ENCODE results near the gene PVRIG.
"Not testable (repeated sequence)": the region's sequence is repeated elsewhere in the genome, so short reads cannot be mapped to it uniquely, and the experiment has no call there.

Gene PVRIG

DNA sequence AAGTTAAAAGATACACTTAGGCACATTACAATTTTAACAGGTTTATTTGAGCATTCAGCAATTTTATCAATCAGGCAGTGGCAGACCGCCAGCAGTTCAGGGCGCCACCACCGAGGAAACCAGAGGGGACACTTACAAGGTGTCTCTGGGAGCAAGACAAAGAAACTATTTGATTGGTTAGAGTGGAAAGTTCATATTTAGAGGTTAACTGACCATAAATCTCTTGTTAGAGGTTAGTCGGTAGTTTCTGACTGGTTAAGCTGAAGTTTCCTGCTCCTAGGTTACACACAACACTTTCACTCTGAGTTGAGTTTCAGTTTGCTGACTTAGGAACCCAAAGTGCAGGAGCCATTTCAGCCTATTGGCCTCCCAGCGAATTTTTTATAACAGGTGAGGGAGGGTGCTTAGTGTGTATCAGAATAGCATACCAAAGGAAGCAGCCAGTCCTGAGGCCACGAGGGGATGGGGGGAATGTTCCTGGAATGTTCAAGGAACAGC is 10.8 kb upstream of the PVRIG start:
- no peaks in the 10 kb centered on the region for H3K36me3 ChIP-seq (ENCODE audit: control insufficient read depth, insufficient read depth, low read length)
- no peak overlapping the region for H3K4me3 ChIP-seq (ENCODE audit: low read length)
- no peak overlapping the region for H3K27ac ChIP-seq (ENCODE audit: low read depth, low read length)
- H3K4me1 ChIP-seq (ENCODE audit: control insufficient read depth, insufficient read depth, low read length): no peaks in the 10 kb centered on the region
- H3K9ac ChIP-seq (ENCODE audit: low read length): no peak overlapping the region
- H3K27me3 ChIP-seq (ENCODE audit: control insufficient read depth, insufficient read depth, low read length): no peaks in the 10 kb centered on the region

GRCh38 chr7:100209493-100209892 is 10.3 kb upstream of the PVRIG start:
- H3K36me3 ChIP-seq (ENCODE audit: control insufficient read depth, insufficient read depth, low read length): no peaks in the 10 kb centered on the region
- no peaks in the 10 kb centered on the region for H3K4me1 ChIP-seq (ENCODE audit: control insufficient read depth, insufficient read depth, low read length)
- no peak overlapping the region for H3K9ac ChIP-seq (ENCODE audit: low read length)
- H3K27me3 ChIP-seq (ENCODE audit: control insufficient read depth, insufficient read depth, low read length): no peaks in the 10 kb centered on the region
- H3K4me3 ChIP-seq (ENCODE audit: low read length): no peak overlapping the region
- H3K27ac ChIP-seq (ENCODE audit: low read depth, low read length): no peak overlapping the region

DNA sequence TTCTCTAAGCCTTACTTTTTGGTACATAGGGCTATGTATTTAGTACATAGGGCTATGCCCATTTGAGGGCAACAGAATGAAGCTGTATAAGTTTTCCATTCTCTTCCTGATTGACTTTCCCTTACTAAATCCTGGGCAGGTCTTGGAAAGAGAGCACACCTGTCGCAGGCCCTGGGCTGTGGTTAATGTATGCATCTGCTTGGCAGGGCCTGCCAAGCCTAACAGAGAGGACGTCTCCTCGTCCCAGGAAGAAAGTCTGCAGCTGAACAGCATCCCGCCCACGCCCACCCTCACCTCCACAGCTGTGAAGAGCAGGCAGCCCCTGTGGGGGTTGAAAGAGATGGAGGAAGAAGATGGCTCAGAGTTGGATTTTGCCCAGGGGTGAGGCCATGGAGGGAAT is 8.9 kb upstream of the PVRIG start:
- H3K4me1 ChIP-seq (ENCODE audit: control insufficient read depth, insufficient read depth, low read length): no peaks in the 10 kb centered on the region
- H3K27ac ChIP-seq (ENCODE audit: low read depth, low read length): no peak overlapping the region
- H3K27me3 ChIP-seq (ENCODE audit: control insufficient read depth, insufficient read depth, low read length): no peaks in the 10 kb centered on the region
- no peaks in the 10 kb centered on the region for H3K36me3 ChIP-seq (ENCODE audit: control insufficient read depth, insufficient read depth, low read length)
- H3K4me3 ChIP-seq (ENCODE audit: low read length): no peak overlapping the region
- H3K9ac ChIP-seq (ENCODE audit: low read length): no peak overlapping the region

GRCh38 chr7:100211342-100211780 is 8.4 kb upstream of the PVRIG start:
- Histone ChIP-seq H3K36me3 (ENCODE audit: control insufficient read depth, insufficient read depth, low read length) (no peaks in the 10 kb centered on the region), H3K27ac (ENCODE audit: low read depth, low read length) (no peak overlapping the region), H3K27me3 (ENCODE audit: control insufficient read depth, insufficient read depth, low read length) (no peaks in the 10 kb centered on the region), H3K4me3 (ENCODE audit: low read length) (no peak overlapping the region), H3K4me1 (ENCODE audit: control insufficient read depth, insufficient read depth, low read length) (no peaks in the 10 kb centered on the region), H3K9ac (ENCODE audit: low read length) (no peak overlapping the region)

DNA sequence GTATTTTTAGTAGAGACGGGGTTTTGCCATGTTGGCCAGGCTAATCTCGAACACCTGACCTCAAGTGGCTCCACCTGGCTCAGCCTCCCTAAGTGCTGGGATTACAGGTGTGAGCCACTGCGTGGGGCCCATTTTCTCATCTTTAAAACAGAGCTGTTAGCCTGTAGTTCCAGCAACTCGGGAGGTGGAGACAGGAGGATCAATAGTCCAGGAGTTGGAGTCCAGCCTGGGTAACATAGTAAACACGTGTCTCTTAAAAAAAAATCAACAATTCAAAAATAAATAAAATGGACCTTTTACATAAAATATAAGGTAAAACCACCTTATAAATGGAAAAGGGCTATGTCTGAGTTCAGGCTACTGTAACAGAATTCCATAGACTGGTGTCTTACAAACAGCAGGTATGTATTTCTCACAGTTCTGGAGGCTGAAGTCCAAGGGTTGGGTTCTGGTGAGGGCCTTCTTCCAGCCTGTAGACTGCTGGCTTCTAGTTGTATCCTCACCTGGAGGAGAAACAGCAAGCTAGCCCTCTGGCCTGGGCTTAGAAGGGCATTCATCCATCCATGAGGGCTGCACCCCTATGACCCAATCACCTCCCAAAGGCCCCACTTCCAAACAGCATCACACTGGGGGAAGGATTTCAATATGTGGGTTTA is 7.0 kb upstream of the PVRIG start:
- Histone ChIP-seq H3K36me3 (ENCODE audit: control insufficient read depth, insufficient read depth, low read length) (no peaks in the 10 kb centered on the region), H3K27ac (ENCODE audit: low read depth, low read length) (no peak overlapping the region), H3K9ac (ENCODE audit: low read length) (no peak overlapping the region)

GRCh38 chr7:100213672-100214071 is 6.1 kb upstream of the PVRIG start:
- Histone ChIP-seq H3K4me3 (ENCODE audit: low read length) (no peak overlapping the region), H3K27ac (ENCODE audit: low read depth, low read length) (no peak overlapping the region), H3K4me1 (ENCODE audit: control insufficient read depth, insufficient read depth, low read length) (no peaks in the 10 kb centered on the region), H3K27me3 (ENCODE audit: control insufficient read depth, insufficient read depth, low read length) (no peaks in the 10 kb centered on the region), H3K36me3 (ENCODE audit: control insufficient read depth, insufficient read depth, low read length) (no peaks in the 10 kb centered on the region), H3K9ac (ENCODE audit: low read length) (no peak overlapping the region)

More for the DNA sequence above, 7.0 kb upstream of the PVRIG start:
- H3K4me3 ChIP-seq (ENCODE audit: low read length): no peak overlapping the region
- H3K27me3 ChIP-seq (ENCODE audit: control insufficient read depth, insufficient read depth, low read length): no peaks in the 10 kb centered on the region
- H3K4me1 ChIP-seq (ENCODE audit: control insufficient read depth, insufficient read depth, low read length): no peaks in the 10 kb centered on the region

GRCh38 chr7:100214356-100214755 is 5.4 kb upstream of the PVRIG start:
- H3K27me3 ChIP-seq (ENCODE audit: control insufficient read depth, insufficient read depth, low read length); H3K36me3 ChIP-seq (ENCODE audit: control insufficient read depth, insufficient read depth, low read length); H3K27ac ChIP-seq (ENCODE audit: low read depth, low read length); H3K4me3 ChIP-seq (ENCODE audit: low read length); H3K4me1 ChIP-seq (ENCODE audit: control insufficient read depth, insufficient read depth, low read length); H3K9ac ChIP-seq (ENCODE audit: low read length): not testable (repeated sequence)

- H3K36me3 ChIP-seq (ENCODE audit: control insufficient read depth, insufficient read depth, low read length): no peaks in the 10 kb centered on the region
- no peaks in the 10 kb centered on the region for H3K27me3 ChIP-seq (ENCODE audit: control insufficient read depth, insufficient read depth, low read length)
- no peak overlapping the region for H3K27ac ChIP-seq (ENCODE audit: low read depth, low read length)
- H3K4me1 ChIP-seq (ENCODE audit: control insufficient read depth, insufficient read depth, low read length): no peaks in the 10 kb centered on the region
- H3K9ac ChIP-seq (ENCODE audit: low read length): no peak overlapping the region
- no peak overlapping the region for H3K4me3 ChIP-seq (ENCODE audit: low read length)
Measured at GRCh38 chr7:100215895-100216294, 3.9 kb upstream of the PVRIG start.

DNA sequence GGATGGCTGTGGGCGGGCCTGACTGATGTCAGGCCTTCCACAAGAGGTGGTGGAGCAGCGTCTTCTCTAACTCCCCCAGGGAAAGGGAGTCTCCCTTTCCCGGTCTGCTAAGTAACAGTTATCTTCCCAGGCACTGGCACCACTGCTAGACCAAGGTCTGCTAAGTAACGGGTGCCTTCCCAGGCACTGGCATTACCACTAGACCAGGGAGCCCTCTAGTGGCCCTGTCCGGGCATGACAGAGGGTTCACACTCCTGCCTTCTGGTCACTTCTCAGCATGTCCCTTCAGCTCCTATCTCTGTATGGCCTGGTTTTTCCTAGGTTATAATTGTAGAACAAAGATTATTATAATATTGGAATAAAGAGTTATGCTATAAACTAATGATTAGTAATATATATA is 1.8 kb upstream of the PVRIG start:
- not testable (repeated sequence) for H3K4me1 ChIP-seq (ENCODE audit: control insufficient read depth, insufficient read depth, low read length); H3K9ac ChIP-seq (ENCODE audit: low read length); H3K27ac ChIP-seq (ENCODE audit: low read depth, low read length); H3K4me3 ChIP-seq (ENCODE audit: low read length); H3K36me3 ChIP-seq (ENCODE audit: control insufficient read depth, insufficient read depth, low read length); H3K27me3 ChIP-seq (ENCODE audit: control insufficient read depth, insufficient read depth, low read length)

- H3K4me3 ChIP-seq (ENCODE audit: low read length): peak overlapping the region; percentile 2
Measured at GRCh38 chr7:100219271-100219737, 445 bp upstream of the PVRIG start.

DNA sequence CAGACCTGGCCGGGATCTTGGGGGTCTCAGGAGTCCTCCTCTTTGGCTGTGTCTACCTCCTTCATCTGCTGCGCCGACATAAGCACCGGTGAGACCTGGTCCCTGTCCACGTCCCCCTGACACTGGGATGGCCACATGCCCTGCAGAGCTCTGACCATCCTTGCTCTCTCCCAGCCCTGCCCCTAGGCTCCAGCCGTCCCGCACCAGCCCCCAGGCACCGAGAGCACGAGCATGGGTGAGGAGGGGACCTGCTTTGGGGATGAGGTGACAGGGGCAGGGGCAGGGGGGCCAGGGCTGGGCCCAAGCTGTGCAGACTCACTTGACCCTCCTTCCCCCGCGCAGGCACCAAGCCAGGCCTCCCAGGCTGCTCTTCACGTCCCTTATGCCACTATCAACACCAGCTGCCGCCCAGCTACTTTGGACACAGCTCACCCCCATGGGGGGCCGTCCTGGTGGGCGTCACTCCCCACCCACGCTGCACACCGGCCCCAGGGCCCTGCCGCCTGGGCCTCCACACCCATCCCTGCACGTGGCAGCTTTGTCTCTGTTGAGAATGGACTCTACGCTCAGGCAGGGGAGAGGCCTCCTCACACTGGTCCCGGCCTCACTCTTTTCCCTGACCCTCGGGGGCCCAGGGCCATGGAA is 959 bp downstream of the PVRIG start:
- Histone ChIP-seq H3K27ac (ENCODE audit: low read depth, low read length) (no peak overlapping the region), H3K4me3 (ENCODE audit: low read length) (peak overlapping the region; percentile 41), H3K9ac (ENCODE audit: low read length) (no peak overlapping the region), H3K4me1 (ENCODE audit: control insufficient read depth, insufficient read depth, low read length) (no peaks in the 10 kb centered on the region), H3K36me3 (ENCODE audit: control insufficient read depth, insufficient read depth, low read length) (no peaks in the 10 kb centered on the region), H3K27me3 (ENCODE audit: control insufficient read depth, insufficient read depth, low read length) (no peaks in the 10 kb centered on the region)

More at GRCh38 chr7:100219271-100219737, 445 bp upstream of the PVRIG start:
- H3K4me1 ChIP-seq (ENCODE audit: control insufficient read depth, insufficient read depth, low read length): no peaks in the 10 kb centered on the region
- no peak overlapping the region for H3K27ac ChIP-seq (ENCODE audit: low read depth, low read length)
- H3K36me3 ChIP-seq (ENCODE audit: control insufficient read depth, insufficient read depth, low read length): no peaks in the 10 kb centered on the region
- H3K9ac ChIP-seq (ENCODE audit: low read length): no peak overlapping the region
- H3K27me3 ChIP-seq (ENCODE audit: control insufficient read depth, insufficient read depth, low read length): no peaks in the 10 kb centered on the region

DNA sequence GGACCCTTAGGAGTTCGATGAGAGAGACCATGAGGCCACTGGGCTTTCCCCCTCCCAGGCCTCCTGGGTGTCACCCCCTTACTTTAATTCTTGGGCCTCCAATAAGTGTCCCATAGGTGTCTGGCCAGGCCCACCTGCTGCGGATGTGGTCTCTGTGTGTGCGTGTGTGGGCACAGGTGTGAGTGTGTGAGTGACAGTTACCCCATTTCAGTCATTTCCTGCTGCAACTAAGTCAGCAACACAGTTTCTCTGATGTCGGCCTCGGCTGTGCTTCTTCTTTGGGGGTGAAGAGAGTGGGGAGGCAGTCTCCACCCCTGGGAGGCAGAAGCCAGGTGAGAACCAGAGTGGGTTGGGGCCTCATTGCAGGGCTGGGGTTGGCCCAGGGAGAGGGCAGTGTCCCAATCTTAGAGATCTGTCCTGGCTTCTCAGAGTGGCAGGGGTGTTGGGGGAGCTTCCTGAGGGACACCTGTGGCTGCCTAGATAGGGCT is 1.5 kb downstream of the PVRIG start:
- H3K36me3 ChIP-seq (ENCODE audit: control insufficient read depth, insufficient read depth, low read length): no peaks in the 10 kb centered on the region
- peak overlapping the region; percentile 51 for H3K4me3 ChIP-seq (ENCODE audit: low read length)
- H3K27me3 ChIP-seq (ENCODE audit: control insufficient read depth, insufficient read depth, low read length): no peaks in the 10 kb centered on the region
- H3K27ac ChIP-seq (ENCODE audit: low read depth, low read length): no peak overlapping the region
- no peaks in the 10 kb centered on the region for H3K4me1 ChIP-seq (ENCODE audit: control insufficient read depth, insufficient read depth, low read length)
- H3K9ac ChIP-seq (ENCODE audit: low read length): no peak overlapping the region
